Measurements from ENCODE around the gene ITGBL1.

Gene ITGBL1

DNA sequence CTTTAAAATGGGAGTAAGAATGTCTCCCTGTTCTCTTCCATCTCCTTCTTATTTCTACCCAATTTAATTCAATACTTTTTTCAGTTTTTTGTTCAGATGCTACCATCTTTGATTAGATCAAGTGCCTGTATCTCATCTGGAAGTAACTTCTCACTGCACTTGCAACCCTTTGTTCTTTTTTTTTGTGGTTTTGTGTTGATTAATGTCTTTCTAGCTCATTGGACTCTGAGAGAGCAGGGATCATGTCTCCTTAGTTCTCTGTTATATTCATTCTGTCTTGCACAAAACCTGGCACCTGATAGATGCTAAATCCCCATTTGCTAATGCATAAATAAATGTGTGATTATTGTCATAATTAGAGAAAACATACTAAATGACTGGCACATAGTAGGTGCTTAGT lies 834 bp upstream of the ITGBL1 start:
- no peak for DNase-seq

DNA sequence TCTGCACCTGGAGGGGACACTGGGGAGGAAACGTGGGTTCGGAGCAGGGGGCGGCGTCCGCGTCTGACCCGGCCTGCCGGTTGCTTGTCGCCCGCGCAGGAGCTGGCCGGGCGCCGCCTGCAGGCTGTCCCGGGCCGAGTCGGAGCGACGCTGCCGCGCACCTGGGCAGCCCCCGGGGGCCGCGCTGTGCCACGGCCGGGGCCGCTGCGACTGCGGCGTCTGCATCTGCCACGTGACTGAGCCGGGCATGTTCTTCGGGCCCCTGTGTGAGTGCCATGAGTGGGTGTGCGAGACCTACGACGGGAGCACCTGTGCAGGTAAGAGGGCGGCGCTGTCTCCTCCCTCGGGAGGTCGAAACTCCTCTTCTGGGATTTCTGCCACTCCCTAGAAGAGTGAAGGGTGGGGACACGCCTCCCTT lies 1.3 kb downstream of the ITGBL1 start:
- DNase-seq, result no peak

DNA sequence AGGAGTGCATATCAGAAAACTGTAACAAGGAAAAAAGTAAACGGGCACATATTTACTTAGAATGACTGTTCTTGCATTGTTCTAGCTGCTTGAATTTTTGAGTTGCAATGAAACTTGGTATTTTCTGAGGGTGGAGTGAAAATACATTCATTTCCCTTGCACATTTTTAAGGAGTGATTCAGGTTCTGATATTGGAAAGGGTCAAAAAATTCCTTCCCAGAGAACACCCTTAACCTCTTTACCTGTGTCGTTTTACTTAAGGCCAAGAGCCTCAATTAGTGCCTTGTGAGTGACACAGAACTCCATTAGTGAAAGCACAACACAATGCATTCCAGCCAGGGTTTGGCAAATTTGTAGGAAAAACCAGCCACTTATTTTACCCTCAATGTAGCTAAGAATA lies 2.3 kb downstream of the ITGBL1 start:
- DNase-seq, result no peak

DNA sequence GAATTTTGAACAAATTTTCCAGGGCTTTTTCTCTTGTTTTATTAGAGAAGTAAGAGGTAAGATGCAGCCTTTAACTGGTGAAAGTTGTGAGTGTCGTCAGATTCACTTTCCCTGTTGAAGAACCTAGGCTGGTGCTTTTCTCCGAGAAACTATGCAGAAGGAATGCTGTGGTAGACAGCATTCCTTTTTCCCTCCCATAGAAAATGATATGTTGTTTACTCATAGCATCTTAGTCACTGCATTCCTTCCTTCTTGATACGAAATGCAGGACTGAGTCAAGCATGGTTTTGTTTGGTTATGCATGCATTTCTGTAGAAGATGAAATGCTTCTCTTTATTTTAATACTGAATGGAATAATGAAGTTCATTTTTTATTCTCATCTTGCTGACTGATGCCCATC lies 3.4 kb downstream of the ITGBL1 start:
- no peak for DNase-seq

DNA sequence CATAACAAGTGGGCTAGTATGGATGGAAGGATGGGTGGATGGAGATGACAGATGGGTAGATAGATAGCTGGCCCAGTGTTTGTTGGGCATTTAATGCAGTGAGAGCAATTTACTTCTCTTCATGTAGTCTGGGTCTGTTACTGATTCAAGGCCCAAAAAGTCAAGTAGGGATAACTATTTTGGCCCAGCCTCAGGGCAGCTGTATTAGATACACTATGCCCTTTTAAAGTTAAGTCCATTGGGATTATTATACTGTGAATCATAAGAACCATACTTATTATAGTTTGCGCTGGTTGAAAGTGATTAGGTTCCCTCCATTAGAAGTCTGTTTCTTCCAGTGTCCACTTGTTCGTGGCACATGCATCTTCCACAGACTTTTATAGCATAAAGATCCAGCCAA lies 4.7 kb downstream of the ITGBL1 start:
- DNase-seq, result no peak

DNA sequence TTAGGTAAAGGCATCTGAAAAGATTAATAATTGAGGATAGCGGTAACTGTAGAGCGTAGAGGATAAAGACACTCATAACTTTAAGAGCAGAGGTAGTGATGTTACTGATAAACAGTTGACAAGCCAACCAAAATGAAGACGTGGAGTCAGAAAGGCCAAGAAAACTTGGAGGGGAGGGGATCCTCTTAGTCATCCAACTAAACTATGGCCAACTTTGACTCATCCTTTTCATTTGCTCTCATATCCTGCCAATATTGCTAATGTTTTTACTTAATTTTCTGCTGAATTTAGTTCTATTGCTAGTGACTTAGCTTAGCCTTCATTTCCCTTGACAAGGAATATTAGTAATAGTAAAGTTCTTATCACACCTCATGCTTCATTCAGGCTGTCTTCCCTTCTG lies 13.4 kb downstream of the ITGBL1 start:
- no peak for DNase-seq

DNA sequence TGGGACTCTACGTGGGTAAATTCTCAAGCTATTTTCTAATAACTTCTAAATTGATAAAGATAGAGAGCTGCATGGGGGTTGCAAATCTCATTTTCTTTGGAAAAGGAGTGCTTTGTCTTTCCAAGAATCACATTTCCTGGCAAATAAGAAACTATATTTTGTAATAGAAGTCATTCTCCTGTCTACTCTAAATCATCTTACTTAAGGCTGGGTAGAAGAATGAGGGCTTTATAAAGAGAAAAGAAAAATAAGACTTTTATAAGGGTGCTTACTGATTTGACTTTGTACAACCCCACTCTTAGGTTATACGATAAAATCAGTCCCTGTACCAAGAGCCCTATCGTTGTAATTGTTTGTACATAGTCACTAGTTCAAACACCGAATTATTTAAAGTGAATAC lies 14.9 kb downstream of the ITGBL1 start:
- DNase-seq, result no peak

DNA sequence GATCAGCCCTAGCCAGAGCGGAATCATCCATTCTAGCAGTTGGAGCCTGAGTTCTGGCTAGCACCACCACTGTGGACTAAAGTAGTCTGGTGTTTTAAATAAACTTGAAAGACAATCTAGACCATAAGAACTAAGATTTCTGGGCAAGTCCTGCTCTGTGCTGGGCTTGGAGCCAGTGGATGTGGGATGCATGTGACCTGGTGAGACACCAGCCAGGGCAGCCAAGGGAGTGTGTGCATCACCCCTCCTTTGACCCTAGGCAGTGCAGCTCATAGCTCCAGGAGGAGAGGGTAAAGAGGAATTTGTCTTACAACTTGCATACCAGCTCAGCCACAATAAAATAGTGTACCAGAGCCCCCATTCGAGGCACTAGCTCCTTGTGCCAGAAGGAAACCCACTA lies 21.0 kb downstream of the ITGBL1 start:
- DNase-seq, result no peak

DNA sequence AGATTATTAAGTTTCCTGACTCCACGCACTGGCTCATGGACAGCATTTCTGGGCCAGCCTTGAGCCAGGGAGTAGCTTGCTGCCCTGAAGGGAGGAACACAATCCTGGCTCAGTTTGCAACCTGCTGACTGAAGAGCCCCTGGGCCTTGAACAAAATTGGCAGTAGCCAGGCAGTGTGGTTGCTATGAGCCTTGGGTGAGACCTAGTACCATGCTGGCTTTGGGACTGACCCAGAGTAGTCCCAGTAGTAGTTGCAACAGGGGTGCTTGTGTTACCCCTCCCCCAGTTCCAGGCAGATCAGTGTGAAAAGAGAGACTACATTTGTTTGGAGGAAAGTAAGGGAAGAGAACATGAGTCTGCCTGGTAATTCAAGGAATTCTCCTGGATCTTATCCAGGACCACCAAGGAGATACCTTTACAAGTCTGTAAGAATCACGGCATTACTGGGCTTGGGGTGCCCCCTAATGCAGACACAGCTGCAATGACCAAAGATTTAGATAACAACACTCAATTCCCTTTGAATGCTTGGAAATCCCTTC lies 22.0 kb downstream of the ITGBL1 start:
- DNase-seq, result no peak

DNA sequence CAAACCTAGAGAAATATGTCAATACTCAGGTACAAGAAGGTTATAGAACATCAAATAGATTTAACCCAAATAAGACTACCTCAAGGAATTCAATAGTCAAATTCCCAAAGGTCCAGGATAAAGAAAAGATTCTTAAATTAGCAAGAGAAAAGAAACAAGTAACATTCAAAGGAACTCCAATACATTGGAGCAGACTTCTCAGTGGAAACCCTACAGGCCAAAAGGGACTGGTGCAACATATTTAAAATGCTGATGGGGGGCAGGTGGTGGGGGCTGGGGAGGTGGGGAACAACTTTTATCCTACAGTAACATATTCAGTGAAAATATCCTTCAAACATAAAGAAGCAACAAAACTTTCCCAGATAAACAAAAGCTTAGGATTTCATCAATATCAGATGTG lies 23.1 kb downstream of the ITGBL1 start:
- no peak for DNase-seq

DNA sequence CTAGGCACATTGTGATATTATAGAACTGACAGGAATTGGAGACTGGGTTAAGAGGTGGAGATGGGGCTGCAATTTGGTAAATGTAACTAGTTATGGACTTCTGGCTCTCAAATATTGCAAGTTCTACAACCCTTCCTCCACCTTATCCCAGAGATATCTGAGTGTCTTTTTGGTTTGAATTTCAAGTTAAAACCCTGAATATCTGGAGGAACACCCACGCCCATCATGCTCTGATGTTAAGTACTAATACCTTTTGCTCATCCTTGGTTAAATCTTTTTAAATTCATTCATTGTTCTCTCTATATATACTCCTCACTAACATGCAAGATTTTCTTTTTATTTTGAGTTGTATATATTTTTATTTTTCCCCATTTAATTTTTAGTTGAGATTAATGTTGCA lies 28.9 kb downstream of the ITGBL1 start:
- DNase-seq, result no peak

DNA sequence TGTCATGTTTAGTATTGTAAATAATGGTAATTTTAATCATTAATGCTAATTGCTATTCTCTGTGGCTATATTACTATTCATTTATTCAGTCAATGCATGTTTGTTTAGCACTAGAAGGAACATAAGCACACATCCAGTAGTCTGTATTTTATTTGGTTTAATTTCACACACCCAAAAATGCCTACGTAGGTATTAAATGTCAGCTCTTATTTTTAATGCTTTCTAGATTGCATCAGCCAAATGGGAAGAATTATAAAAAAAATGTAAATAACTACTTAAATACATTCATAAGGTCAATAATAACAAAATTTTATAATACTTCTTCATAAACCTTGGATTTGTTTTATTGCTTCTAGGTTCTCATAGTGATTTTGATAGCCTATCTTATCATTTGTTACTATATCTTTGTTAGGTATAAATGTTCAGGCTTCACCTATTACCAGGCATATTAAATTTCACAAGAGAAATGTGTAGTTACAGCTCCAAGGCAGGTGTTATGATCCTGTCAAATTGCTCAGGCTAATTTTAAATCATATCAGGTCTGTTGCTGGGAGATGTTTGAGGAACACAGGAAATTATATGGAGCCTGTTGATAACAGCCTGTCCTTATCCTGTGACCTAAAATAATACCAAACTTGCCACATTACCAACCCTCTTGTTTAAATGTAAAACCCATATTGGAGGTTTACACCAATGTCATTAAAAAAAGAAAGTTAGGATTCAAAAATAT lies 34.4 kb downstream of the ITGBL1 start:
- no peak for DNase-seq

DNA sequence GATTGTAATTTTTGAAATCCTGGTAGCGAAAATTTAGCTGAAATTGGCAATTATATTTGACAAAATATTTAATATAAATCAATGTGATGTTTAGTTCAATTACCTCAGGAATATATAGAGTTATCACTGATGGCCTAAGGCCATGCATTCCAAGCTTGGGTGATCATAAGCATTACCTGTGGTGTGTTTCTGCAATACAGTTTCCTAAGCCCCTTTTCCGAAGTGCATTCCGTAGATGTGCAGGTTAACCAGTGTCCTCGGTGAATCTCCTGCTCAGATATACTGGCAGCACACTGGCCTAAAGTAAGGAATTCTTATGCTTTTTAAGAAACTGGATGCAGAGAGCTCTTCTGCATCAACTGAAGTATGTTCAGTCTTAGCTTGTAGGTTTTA lies 35.0 kb downstream of the ITGBL1 start:
- no peak for DNase-seq

DNA sequence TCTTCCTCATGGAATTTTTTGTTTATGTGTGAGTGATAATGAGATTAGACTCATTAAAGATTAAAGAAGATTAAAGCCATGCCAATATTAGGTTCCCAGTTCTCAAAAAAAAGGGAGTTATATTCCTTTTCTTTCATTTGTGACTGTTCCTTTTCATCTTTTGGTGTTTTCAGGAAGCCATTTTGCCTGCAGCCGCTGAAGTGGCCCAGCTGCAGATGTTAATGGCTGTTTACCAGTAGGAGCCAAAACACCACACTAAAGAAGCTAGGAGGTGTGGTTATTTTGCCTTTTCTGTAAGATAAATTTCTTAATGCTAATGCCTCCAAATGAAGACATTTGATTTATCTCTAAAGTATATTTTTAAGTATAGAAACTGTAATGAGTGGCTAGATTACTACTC lies 36.3 kb downstream of the ITGBL1 start:
- no peak for DNase-seq

DNA sequence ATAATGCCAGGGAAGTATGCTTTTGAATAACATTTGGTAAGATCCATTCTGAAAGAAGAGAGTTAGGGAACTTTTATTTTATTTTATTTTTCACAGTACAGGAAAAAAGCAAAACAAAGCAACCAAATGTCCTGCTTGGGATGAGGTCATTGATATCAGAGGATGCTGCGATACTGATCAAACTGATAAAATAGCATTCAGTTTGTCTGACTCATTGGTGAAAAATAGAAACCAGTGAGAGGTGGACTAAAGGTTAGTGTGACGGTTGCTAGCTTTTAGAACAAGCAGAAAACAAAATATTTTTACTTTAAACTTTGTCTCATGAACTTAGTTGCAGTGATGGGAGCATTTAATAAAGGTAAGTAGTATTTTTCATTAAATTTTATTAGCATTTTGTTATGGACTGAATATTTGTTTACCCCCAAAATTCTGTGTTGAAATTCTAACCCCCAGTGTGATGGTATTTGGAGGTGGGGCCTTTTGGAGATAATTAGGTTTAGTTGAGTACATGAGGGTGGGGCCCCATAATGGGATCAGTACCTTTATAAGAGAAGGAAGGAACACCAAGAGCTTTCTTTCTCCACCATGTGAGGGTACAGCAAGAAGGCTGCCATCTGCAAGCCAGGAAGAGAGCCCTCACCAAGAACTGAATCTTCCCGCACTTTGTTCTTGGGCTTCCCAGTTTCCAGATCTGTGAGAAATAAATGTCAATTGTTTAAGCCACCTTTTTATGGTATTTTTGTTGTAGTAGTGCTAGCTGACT lies 37.3 kb downstream of the ITGBL1 start:
- DNase-seq, result no peak

DNA sequence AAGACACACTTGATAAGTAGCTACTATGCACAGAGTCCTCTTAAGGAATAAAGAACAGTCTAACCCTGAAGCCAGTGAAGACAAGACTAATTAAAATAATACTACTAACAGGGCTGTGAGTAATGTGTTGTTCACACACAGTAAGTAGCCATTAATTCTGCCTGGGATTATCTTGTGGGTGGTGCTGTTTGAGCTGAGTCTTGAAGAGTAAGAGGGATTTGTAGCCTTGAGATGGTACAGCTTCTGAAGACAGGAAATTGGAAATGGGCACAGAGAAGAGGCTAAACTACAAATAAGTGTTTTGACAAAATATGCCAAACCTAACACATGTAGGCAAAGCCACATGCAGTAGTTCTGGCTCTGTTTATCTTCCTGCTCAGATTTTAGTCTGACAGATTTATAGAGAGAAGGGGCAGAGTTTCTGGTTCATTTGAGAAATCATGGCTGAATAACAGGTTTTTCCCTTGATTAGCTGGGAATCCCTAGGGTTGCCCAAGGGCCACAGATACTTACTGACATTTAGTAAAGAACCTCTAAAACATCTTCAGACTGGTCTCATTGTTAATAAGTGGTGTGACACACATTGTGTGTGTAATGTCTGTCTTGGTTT lies 38.0 kb downstream of the ITGBL1 start:
- no peak for DNase-seq

DNA sequence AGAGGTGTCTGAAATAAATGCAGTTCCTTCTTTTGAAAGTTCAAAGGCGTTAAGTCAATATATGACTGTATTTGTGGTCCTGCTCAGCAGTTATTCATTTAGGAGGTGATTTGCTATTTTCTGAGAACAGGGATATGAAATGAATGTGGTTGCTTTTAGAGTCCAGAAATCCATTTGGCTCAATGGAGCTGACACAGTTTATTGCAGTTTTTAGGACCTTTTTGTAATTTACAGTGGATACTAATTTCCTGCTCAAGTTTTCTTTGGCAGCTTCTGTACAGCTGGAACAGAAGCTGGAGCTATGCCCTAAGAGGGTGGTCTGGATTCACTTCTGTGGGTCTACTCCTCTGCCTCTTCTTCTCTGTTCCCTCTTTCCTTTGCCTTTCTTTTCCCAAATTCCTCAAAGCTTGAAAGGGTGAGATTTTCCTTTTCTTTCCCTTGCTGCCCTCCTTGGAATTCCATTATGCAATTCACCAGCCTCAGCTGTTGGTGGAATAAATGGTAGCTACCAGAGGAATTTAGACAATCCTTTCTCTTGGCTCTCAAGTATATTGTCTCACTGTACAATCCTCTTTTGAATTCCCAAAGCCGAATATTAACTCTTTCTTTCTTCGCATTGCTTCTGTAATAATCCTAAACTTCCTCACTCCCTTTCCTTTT lies 39.9 kb downstream of the ITGBL1 start:
- no peak for DNase-seq

DNA sequence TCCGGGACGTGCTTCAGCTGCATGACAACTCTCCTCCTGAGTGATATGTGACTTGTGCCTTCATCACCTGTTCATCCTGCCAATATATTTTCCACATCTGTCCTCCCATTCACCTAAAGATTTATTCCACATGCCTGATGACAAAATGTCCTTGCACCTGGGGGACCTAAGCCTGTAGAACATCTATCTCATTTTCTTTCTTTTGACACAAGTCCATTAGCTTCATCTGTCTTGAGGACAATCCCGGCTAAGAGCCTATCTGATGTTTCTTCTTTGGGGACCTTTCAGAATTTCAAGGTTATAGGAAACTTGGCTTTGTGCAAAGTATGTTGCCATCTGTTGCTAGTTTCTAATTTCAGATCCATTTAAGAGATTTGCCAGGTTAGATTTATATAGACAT lies 41.1 kb downstream of the ITGBL1 start:
- no peak for DNase-seq

DNA sequence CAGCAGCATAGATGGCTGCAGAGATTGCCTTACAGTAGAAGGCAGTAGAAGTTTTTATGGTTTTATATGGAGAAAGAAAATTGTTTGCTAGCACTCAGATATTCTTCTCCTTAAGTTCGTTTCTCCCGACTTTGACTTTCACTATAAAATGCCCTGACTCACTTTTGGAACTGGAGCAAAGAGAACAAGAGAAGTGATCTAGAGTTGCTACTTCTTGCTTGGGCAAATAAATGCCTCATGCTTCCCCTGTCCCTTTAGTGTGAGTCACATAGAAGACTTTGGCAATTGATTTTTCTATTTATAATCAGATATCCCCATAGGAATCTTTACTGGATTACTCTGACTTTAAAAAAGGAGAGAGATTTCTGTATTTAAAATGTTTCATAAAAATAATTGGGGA lies 46.9 kb downstream of the ITGBL1 start:
- DNase-seq, result no peak

DNA sequence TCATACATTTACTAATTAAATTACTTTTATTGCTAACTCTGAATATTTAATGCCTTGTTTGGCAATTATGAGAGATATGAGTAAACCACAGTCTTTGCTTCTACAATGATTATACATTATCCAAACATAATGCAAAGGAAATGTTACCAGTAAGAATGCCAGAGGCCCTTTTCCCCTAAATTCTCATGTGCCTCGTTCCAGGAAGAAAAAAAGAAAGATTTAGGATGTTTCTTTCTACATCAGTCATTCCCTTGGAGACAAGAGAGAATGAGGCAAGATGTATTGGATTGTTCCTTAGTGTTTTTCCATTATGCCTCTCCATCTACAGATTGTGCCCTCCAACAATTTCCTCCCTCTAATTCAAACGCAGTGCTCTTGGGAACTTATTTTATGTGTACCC lies 50.1 kb downstream of the ITGBL1 start:
- no peak for DNase-seq

DNA sequence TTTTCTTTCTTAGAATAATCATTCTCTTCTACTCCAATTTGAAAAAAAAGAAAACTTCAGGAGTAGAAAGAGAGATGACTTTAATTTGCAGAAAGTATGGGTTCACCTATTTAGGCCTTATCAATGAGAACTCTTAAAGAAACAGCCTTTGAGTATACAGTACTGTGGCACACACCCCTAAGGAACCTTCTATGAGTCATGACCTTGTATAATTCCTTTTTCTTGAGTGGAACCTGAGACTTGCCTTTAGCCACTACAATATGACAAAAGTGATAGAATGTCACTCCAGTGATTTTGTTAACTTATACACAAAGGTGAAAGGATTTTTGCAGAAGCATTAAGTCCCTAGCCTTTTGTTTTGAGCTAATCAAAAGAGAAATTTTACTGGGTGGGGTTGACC lies 58.7 kb downstream of the ITGBL1 start:
- DNase-seq, result no peak

DNA sequence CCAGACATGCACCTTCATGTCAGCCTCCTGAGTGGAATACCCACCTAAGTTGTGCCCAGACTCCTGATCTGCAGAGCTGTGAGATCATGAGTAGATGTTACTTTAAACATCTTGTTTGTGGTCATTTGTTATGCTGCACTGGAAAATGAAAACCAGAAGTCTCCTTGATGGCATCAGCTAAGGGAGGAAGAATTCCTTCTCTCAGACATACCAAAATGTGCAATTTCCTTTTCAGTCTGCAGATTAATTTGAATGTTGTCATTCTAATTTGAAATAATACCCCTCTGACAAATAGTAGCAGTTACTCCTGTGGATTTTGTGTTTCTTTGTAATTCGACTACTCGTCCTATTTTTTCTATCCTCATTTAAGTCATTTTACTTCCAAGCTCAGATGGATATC lies 59.3 kb downstream of the ITGBL1 start:
- no peak for DNase-seq

DNA sequence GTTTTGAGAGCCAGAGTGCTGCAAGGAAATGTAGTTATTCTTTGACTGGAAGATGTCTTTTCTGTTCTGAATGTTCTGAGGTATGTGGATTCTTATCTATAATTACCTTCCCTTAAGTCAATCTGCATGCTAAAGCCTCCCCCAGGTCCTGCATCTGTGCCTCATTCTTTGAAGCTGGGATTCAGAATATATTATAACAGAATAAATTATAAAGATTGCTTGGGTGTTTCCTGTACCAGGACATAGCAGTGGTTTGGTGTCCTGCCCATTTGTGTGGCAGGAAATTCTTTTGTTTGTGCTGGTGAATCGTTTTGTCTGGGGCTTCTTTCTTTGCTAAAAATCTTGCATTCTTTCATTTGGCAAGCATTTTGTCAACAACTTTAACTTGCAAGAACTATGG lies 60.2 kb downstream of the ITGBL1 start:
- no peak for DNase-seq

DNA sequence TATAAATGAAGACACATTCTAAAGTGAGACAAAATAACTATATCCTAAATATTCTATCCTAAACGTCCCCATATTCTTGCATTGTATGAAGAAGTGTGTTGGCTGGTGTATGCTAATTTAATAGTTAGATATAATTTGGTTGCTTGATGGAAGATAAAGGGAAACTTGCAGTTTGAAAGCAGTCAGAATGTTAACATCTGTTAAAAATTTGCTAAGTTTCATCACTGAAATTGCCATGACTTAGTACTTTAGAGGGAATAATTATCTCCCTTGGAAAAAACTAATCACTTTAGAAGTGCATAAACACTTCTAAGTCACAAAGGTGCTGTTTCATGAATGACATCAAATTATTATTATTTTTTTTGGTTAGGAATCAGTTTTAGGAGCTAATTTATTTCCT lies 61.6 kb downstream of the ITGBL1 start:
- no peak for DNase-seq

Measured in CD4-positive, alpha-beta T cell treated with Interferon gamma for 1 hour (primary cell).